HT-29 (cell line): ENCODE measurements around the gene NDUFB10. TPM values are rescaled to one million over a fixed set of nuclear protein-coding genes. Genes with fewer than 3 reads are reported as not detected.
A peak's percentile ranks its signal among the peaks of the same experiment; 100 is the strongest.

Experiments used
- DNase-seq: peaks from one replicate; pipeline ENCODE4 v3.0.0-alpha.2; 2015; ENCODE audit warnings: low spot score
- total RNA-seq: library from RNA; depleted of rRNA; stranded (reverse); fragments of >200 nt; shearing (Covaris generic); gene quantifications from 2 replicates; pipeline ENCODE4 v1.2.3, GENCODE V29; 2014

Gene NDUFB10
- total RNA-seq, 1 experiment from 2014 or later = 415 TPM

DNA sequence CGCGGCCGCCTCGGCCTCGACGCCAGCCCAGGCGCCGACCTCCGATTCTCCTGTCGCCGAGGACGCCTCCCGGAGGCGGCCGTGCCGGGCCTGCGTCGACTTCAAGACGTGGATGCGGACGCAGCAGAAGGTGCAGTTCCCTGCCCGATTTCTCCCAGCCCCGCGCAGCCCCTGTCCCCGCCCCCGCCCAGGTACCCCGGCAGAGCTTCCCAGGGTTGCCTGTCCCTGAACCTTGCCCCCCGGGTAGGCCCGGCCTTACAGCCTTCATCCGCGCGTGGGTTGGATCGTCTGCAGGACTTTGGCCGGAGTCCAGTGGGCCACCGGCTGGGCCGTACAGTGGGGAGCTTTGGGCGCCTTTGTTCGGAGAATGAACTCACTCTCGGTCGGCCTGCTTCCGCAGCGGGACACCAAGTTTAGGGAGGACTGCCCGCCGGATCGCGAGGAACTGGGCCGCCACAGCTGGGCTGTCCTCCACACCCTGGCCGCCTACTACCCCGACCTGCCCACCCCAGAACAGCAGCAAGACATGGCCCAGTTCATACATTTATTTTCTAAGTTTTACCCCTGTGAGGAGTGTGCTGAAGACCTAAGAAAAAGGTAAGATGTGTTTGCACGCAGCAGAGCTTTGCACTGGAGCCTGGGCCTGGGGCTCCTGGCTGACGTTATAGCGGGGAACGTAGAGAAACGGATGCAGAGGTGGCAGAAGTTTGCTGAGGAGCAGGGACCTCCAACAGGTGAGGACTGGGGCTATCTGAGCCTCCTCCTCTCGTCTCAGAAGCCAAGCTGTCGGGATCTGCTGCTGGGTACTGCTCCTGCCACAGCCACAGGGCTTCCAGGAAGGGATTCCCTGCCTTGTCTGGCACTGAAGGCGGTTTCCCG is 25.2 kb downstream of the NDUFB10 start:
- peak; percentile 36 for DNase-seq

DNA sequence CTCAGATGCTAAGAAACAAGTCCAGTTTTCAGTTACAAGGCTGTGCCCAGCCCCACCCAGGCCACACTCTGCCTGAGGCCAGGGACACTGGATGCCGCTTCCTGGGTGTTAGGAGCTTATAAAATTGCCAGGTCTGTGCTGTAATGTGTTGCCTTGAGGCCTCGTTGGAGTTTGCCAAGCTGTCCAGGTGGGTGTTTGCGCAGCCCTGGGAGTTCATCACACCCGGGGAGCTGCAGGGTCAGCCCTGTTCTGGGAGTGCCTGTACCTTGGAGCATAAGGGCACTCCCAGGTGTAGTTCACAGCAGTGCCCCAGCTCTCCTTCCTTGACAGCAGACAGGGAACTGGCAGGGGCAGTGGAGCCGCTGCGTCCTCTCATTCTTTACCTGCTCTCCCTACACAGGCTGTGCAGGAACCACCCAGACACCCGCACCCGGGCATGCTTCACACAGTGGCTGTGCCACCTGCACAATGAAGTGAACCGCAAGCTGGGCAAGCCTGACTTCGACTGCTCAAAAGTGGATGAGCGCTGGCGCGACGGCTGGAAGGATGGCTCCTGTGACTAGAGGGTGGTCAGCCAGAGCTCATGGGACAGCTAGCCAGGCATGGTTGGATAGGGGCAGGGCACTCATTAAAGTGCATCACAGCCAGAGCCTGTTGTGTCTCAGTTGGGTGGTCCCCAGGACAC is 26.3 kb downstream of the NDUFB10 start:
- no peak for DNase-seq

DNA sequence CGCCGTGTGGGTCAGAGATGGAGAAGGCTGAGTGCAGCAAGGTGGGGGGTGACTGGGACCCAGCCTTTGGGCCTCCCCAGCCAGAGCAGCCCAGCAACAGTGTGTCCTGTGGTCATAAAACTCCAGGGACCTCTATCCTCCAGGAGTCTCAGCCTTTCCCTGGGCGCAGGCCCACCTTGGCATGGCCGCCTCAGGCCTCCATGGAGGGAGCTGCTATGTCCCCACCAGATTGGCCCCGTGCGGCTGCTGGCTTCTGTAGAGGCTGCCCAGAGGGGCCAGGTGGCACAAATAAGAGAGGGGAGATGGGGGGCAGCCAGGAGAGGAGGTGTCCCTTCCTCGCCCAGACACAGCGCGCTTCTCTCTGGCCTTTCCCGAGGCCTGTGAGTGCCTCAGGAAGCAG is 27.9 kb downstream of the NDUFB10 start:
- no peak for DNase-seq

DNA sequence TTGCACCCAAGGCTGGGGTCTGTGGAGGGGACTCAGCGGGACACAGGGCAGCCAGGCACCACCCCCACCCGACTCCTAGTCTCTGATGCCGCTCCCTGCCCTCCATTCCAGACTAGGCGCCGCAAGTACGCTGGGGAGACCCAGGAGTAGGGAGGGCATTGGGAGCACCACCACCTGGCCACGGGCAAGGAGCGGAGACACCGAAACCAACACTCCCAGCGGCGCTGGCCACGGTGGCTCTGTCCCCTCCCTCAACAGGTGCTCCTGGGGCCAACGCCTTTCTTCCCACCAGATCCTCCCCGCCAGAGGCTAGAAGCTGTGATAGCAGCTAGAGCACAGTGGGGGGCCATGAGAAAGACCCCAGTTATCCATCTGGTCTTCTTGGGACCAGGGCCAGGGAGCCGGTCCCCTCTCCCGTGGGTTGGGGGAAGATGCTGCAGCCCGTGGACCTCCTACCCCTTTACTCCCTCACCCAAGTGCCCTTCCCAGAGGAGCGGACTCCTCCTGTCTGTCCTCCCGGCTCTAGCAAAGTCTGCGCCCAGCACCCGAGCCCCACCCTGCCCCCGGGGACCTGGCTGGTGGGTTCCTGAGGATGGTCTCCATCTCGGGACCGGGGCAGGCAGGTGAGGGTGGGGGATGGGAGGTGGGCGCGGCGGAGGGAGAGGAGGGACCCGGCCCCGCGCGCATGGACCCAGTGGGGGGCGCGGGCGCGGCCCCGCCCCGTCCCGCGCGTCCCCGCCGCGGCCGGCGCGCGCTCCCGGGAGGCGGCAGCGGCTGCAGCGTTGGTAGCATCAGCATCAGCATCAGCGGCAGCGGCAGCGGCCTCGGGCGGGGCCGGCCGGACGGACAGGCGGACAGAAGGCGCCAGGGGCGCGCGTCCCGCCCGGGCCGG is 30.1 kb downstream of the NDUFB10 start, which contains the start of gene SYNGR3:
Gene SYNGR3 (plus strand): TSS at position 762 of the 892 bp plus-strand sequence. CDS start 133 bp downstream, outside the sequence.
- peak; percentile 7 for DNase-seq

GRCh38 chr16:1990101-1990350 is 30.7 kb downstream of the NDUFB10 start:
- no peak for DNase-seq

GRCh38 chr16:1990351-1991134 is 31.2 kb downstream of the NDUFB10 start:
- no peak for DNase-seq

- no peak for DNase-seq
These were observed 31.8 kb downstream of the NDUFB10 start for GRCh38 chr16:1991135-1991551.

DNA sequence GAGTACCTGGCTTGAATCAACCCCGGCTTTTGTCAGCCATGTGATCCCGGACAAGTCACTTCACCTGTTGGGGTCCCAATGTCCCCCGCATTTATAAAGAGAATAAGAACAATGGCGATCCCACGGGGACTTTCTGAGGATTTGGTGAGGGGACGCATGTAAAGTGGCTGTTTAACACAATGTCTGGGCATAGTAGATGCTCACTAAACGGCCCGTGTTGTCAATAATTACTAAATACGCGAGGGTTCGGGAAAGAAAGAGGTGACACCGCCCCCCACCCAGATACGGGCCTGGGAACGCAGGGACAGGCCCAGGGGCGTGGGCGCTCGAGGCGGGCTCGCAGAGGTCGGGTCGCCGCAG is 32.2 kb downstream of the NDUFB10 start:
- DNase-seq = no peak

DNA sequence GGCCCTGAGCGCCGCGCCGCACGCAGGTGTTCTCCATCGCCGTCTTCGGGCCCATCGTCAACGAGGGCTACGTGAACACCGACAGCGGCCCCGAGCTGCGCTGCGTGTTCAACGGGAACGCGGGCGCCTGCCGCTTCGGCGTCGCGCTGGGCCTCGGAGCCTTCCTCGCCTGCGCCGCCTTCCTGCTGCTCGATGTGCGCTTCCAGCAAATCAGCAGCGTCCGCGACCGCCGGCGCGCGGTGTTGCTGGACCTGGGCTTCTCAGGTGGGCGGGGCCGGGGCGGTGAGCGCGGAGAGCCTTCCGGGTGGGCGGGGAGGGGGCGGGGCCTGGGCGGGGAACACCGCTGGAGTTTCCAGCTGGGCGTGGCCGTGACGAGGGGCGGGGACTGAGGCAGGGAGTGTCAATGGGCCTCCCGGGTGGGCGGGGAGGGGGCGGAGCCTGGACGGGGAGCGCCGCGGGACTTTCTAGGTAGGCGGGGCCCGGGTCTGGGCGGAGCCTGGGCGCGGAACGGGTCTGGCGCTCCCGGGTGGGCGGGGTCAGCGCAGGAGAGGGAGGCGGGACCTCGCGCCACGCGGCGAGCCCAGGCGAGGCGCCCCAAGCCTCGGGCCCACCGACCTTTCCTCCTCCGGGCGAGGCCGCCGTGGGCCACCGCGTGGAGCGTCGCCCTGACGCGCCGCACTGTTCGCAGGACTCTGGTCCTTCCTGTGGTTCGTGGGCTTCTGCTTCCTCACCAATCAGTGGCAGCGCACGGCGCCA is 32.8 kb downstream of the NDUFB10 start:
- DNase-seq = peak; percentile 71

DNA sequence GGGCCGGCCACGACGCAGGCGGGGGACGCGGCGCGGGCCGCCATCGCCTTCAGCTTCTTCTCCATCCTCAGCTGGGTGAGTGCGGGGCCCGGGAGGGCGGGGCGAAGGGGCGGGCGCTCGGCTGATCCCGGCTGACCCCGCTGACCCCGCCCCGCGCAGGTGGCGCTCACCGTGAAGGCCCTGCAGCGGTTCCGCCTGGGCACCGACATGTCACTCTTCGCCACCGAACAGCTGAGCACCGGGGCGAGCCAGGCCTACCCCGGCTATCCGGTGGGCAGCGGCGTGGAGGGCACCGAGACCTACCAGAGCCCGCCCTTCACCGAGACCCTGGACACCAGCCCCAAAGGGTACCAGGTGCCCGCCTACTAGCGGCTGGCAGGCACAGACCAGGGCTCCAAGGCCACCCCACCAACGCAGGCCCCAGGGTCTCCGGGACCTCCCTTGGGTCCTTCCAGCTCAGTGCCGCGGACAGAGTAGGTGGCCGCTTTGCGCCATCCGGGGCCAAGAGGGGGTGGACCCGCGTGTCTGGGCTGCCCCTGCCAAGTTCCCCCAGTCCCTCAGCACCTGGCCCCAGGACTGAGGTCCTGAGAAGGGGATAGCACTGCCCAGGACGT is 33.5 kb downstream of the NDUFB10 start:
- no peak for DNase-seq

DNA sequence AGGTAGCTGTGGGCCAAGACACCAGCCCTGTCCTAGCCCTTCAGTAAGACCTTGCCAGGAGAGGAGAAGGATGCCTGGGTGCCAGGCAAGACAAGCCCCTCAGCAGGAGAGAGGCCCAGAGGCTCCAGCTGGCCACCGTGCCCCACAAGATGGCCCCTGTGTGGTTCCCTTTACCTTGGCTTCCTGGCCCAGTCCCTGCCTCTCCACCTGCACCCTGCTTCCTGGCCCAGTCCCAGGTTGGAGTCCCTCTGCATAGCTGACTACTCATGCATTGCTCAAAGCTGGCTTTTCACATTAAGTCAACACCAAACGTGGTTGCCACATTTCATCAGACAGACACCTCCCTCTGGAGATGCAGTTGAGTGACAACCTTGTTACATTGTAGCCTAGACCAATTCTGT is 34.4 kb downstream of the NDUFB10 start:
- peak; percentile 33 for DNase-seq

GRCh38 chr16:1997494-1998359 is 38.4 kb downstream of the NDUFB10 start:
- DNase-seq = no peak

DNA sequence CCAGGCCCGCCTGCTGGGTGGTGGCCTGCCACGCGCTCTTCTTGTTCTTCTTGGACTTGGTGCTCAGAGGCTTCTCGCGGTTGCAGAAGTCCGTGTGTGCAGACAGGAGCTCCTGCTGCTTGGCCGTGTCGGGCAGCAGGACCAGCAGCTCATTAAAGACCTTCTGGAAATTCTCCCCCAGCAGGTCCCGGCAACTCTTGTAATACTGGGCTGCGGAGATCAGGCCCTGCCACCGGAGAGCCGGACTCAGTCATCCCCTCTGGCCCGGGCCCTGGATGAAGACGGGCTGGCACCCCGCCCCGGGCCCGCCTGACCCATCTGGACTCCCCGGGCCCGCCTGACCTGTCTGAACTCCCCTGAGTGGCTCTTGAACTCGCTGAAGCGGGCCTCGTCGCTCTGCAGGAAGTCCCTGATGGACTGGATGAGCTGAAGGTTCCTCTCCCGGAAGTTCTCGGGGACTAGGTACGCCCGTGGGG is 39.1 kb downstream of the NDUFB10 start:
- no peak for DNase-seq

DNA sequence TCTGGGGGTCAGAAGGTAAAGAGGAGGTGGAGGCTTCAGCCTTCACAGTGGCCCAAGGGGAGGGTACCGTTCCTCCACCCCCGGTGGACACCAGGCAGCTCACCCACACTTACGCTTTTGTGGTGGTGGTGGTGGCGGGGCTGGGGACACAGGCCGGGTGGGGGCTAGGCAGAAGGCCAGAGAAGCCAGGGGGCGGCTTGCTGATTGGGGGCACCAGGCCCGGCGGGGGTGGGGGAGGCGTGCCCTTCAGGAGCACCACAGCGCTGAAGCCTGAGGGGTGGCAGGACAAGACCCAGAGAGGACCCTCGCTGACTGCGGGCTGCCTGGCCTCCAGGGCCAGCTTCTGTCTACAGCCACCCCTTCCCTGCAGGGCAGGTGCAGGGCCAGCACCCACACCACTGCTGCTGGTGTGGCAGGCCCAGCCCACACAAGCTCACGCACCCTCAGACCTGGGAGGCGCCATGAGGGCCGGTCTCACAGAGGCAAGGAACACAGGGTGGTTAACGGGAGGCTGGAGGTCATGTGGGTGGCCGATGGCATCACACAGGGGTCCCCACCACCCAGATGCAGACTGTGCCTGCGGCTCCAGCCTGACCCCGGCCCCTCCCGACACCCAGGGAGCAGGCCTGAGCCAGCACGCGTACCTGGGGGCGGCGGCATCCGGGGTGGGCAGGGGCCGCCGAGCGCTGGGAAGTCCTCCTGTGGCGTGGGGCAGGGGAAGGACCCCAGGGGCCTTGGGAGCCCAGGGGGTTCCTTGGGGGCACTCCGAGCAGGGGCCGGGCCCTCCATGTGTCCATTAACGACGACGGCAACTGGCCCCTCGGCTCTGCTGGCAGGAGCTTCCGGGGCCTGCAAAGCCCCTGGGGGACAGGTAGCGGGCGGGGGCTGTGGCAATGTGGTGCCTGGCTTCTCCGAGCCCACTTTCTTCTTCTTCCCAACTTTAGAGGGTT is 39.8 kb downstream of the NDUFB10 start:
- DNase-seq = no peak

GRCh38 chr16:1999866-2000514 is 40.7 kb downstream of the NDUFB10 start:
- no peak for DNase-seq

GRCh38 chr16:2001035-2001434 is 41.7 kb downstream of the NDUFB10 start:
- no peak for DNase-seq
